NOMO-1 treated with DMSO at 0.1 percent for 48 hours (cell line): ENCODE measurements around the gene AFF1.
A peak's percentile ranks its signal among the peaks of the same experiment; 100 is the strongest.
"Not testable (repeated sequence)": the region's sequence is repeated elsewhere in the genome, so short reads cannot be mapped to it uniquely, and the experiment has no call there.

Experiments
- DNase-seq: peaks from one replicate; lab custom pipeline; 2025; ENCODE audit not compliant: unreplicated experiment; lab: John Stamatoyannopoulos, UW

AFF1 gene

GRCh38 chr4:87076690-87077358 is 142.0 kb downstream of the AFF1 start:
- DNase-seq = no peak

- DNase-seq = no peak
Measured at GRCh38 chr4:87077914-87078585, 143.2 kb downstream of the AFF1 start.

GRCh38 chr4:87078987-87079486 is 144.2 kb downstream of the AFF1 start:
- no peak for DNase-seq

- DNase-seq = no peak
Measured at GRCh38 chr4:87079967-87080366, 145.2 kb downstream of the AFF1 start.

GRCh38 chr4:87080462-87080861 is 145.7 kb downstream of the AFF1 start:
- no peak for DNase-seq

GRCh38 chr4:87081826-87082225 is 147.0 kb downstream of the AFF1 start:
- DNase-seq = no peak

- DNase-seq = not testable (repeated sequence)
Measured at GRCh38 chr4:87085732-87086131, 150.9 kb downstream of the AFF1 start.

- no peak for DNase-seq
Measured at GRCh38 chr4:87086143-87086805, 151.5 kb downstream of the AFF1 start.

- no peak for DNase-seq
Measured at GRCh38 chr4:87087015-87087414, 152.2 kb downstream of the AFF1 start.

GRCh38 chr4:87087420-87087819 is 152.6 kb downstream of the AFF1 start:
- DNase-seq = peak; percentile 42

- DNase-seq = no peak
Measured at GRCh38 chr4:87088186-87088585, 153.4 kb downstream of the AFF1 start.

GRCh38 chr4:87089368-87089767 is 154.6 kb downstream of the AFF1 start:
- DNase-seq = no peak

- DNase-seq = no peak
Measured at GRCh38 chr4:87090305-87090704, 155.5 kb downstream of the AFF1 start.

GRCh38 chr4:87092389-87093141 is 157.8 kb downstream of the AFF1 start:
- DNase-seq = peak; percentile 37

- DNase-seq = peak; percentile 42
Measured at GRCh38 chr4:87093443-87094123, 158.8 kb downstream of the AFF1 start.

GRCh38 chr4:87097075-87097474 is 162.3 kb downstream of the AFF1 start:
- no peak for DNase-seq

- DNase-seq = no peak
Measured at GRCh38 chr4:87100168-87100567, 165.4 kb downstream of the AFF1 start.

GRCh38 chr4:87101543-87102199 is 166.9 kb downstream of the AFF1 start:
- no peak for DNase-seq

- DNase-seq = no peak
Measured at GRCh38 chr4:87103086-87103485, 168.3 kb downstream of the AFF1 start.

- DNase-seq = no peak
Measured at GRCh38 chr4:87103691-87104187, 168.9 kb downstream of the AFF1 start.
